ENCODE data around the gene GRIN2A.

The GRIN2A gene

GRCh38 chr16:9955677-9956076, 226.6 kb downstream of the GRIN2A start:
- no peaks in the 10 kb centered on the region for H3K9me3 ChIP-seq (ENCODE audit: insufficient read depth, low read depth, low read length)
- H3K4me1 ChIP-seq (ENCODE audit: insufficient read depth, low read length) = peaks cover 3% of the 10 kb centered on the region
- no peak overlapping the region for H3K9ac ChIP-seq (ENCODE audit: low read depth, low read length)
- H3K4me3 ChIP-seq (ENCODE audit: low read length) = no peak overlapping the region
- H3K27me3 ChIP-seq (ENCODE audit: insufficient read depth, low read length) = peaks cover 61% of the 10 kb centered on the region
- H3K36me3 ChIP-seq (ENCODE audit: insufficient read depth, low read depth, low read length) = no peaks in the 10 kb centered on the region
- H3K27ac ChIP-seq (ENCODE audit: low read length) = no peak overlapping the region

GRCh38 chr16:9953908-9954570, 228.2 kb downstream of the GRIN2A start:
- Histone ChIP-seq H3K4me1 (ENCODE audit: insufficient read depth, low read length) (peaks cover 3% of the 10 kb centered on the region), H3K27me3 (ENCODE audit: insufficient read depth, low read length) (peaks cover 57% of the 10 kb centered on the region), H3K9me3 (ENCODE audit: insufficient read depth, low read depth, low read length) (no peaks in the 10 kb centered on the region), H3K36me3 (ENCODE audit: insufficient read depth, low read depth, low read length) (no peaks in the 10 kb centered on the region), H3K9ac (ENCODE audit: low read depth, low read length) (no peak overlapping the region), H3K4me3 (ENCODE audit: low read length) (no peak overlapping the region), H3K27ac (ENCODE audit: low read length) (no peak overlapping the region)

- H3K27me3 ChIP-seq (ENCODE audit: insufficient read depth, low read length) = peaks cover 35% of the 10 kb centered on the region
- H3K4me1 ChIP-seq (ENCODE audit: insufficient read depth, low read length) = peaks cover 12% of the 10 kb centered on the region
- no peaks in the 10 kb centered on the region for H3K9me3 ChIP-seq (ENCODE audit: insufficient read depth, low read depth, low read length)
- no peak overlapping the region for H3K9ac ChIP-seq (ENCODE audit: low read depth, low read length)
- no peak overlapping the region for H3K4me3 ChIP-seq (ENCODE audit: low read length)
- no peak overlapping the region for H3K27ac ChIP-seq (ENCODE audit: low read length)
- no peaks in the 10 kb centered on the region for H3K36me3 ChIP-seq (ENCODE audit: insufficient read depth, low read depth, low read length)
These were observed 231.6 kb downstream of the GRIN2A start for GRCh38 chr16:9950658-9951057.

GRCh38 chr16:9949396-9949795, 232.8 kb downstream of the GRIN2A start:
- H3K4me1 ChIP-seq (ENCODE audit: insufficient read depth, low read length) = peaks cover 15% of the 10 kb centered on the region
- H3K4me3 ChIP-seq (ENCODE audit: low read length) = no peak overlapping the region
- no peaks in the 10 kb centered on the region for H3K9me3 ChIP-seq (ENCODE audit: insufficient read depth, low read depth, low read length)
- H3K27ac ChIP-seq (ENCODE audit: low read length) = no peak overlapping the region
- no peaks in the 10 kb centered on the region for H3K36me3 ChIP-seq (ENCODE audit: insufficient read depth, low read depth, low read length)
- no peak overlapping the region for H3K9ac ChIP-seq (ENCODE audit: low read depth, low read length)
- peaks cover 24% of the 10 kb centered on the region for H3K27me3 ChIP-seq (ENCODE audit: insufficient read depth, low read length)

GRCh38 chr16:9948933-9949332, 233.3 kb downstream of the GRIN2A start:
- Histone ChIP-seq H3K4me1 (ENCODE audit: insufficient read depth, low read length) (peaks cover 15% of the 10 kb centered on the region), H3K9me3 (ENCODE audit: insufficient read depth, low read depth, low read length) (no peaks in the 10 kb centered on the region), H3K4me3 (ENCODE audit: low read length) (no peak overlapping the region), H3K9ac (ENCODE audit: low read depth, low read length) (no peak overlapping the region), H3K27ac (ENCODE audit: low read length) (no peak overlapping the region), H3K36me3 (ENCODE audit: insufficient read depth, low read depth, low read length) (no peaks in the 10 kb centered on the region), H3K27me3 (ENCODE audit: insufficient read depth, low read length) (peaks cover 20% of the 10 kb centered on the region)

GRCh38 chr16:9946022-9946720, 236.1 kb downstream of the GRIN2A start:
- Histone ChIP-seq H3K9ac (ENCODE audit: low read depth, low read length) (no peak overlapping the region), H3K27me3 (ENCODE audit: insufficient read depth, low read length) (no peaks in the 10 kb centered on the region; the same call in 1 of the 2 replicates), H3K9me3 (ENCODE audit: insufficient read depth, low read depth, low read length) (no peaks in the 10 kb centered on the region), H3K36me3 (ENCODE audit: insufficient read depth, low read depth, low read length) (no peaks in the 10 kb centered on the region), H3K4me3 (ENCODE audit: low read length) (no peak overlapping the region), H3K4me1 (ENCODE audit: insufficient read depth, low read length) (peaks cover 15% of the 10 kb centered on the region), H3K27ac (ENCODE audit: low read length) (no peak overlapping the region)

- H3K4me3 ChIP-seq (ENCODE audit: low read length) = no peak overlapping the region
- H3K27me3 ChIP-seq (ENCODE audit: insufficient read depth, low read length) = no peaks in the 10 kb centered on the region
- no peaks in the 10 kb centered on the region for H3K9me3 ChIP-seq (ENCODE audit: insufficient read depth, low read depth, low read length)
- no peak overlapping the region for H3K9ac ChIP-seq (ENCODE audit: low read depth, low read length)
- H3K4me1 ChIP-seq (ENCODE audit: insufficient read depth, low read length) = peaks cover 15% of the 10 kb centered on the region
- no peaks in the 10 kb centered on the region for H3K36me3 ChIP-seq (ENCODE audit: insufficient read depth, low read depth, low read length)
- H3K27ac ChIP-seq (ENCODE audit: low read length) = no peak overlapping the region
These were observed 239.1 kb downstream of the GRIN2A start for GRCh38 chr16:9943121-9943520.

GRCh38 chr16:9941245-9941644, 241.0 kb downstream of the GRIN2A start:
- Histone ChIP-seq H3K36me3 (ENCODE audit: insufficient read depth, low read depth, low read length) (no peaks in the 10 kb centered on the region), H3K27ac (ENCODE audit: low read length) (no peak overlapping the region), H3K4me3 (ENCODE audit: low read length) (no peak overlapping the region), H3K9ac (ENCODE audit: low read depth, low read length) (no peak overlapping the region), H3K9me3 (ENCODE audit: insufficient read depth, low read depth, low read length) (no peaks in the 10 kb centered on the region), H3K27me3 (ENCODE audit: insufficient read depth, low read length) (no peaks in the 10 kb centered on the region), H3K4me1 (ENCODE audit: insufficient read depth, low read length) (peaks cover 9% of the 10 kb centered on the region)

- no peaks in the 10 kb centered on the region for H3K9me3 ChIP-seq (ENCODE audit: insufficient read depth, low read depth, low read length)
- no peaks in the 10 kb centered on the region for H3K27me3 ChIP-seq (ENCODE audit: insufficient read depth, low read length)
- no peaks in the 10 kb centered on the region for H3K4me1 ChIP-seq (ENCODE audit: insufficient read depth, low read length)
- no peaks in the 10 kb centered on the region for H3K36me3 ChIP-seq (ENCODE audit: insufficient read depth, low read depth, low read length)
- no peak overlapping the region for H3K27ac ChIP-seq (ENCODE audit: low read length)
- H3K4me3 ChIP-seq (ENCODE audit: low read length) = no peak overlapping the region
- no peak overlapping the region for H3K9ac ChIP-seq (ENCODE audit: low read depth, low read length)
These were observed 247.3 kb downstream of the GRIN2A start for GRCh38 chr16:9934723-9935508.

GRCh38 chr16:9932919-9933653, 249.1 kb downstream of the GRIN2A start:
- H3K36me3 ChIP-seq (ENCODE audit: insufficient read depth, low read depth, low read length) = no peaks in the 10 kb centered on the region
- H3K27ac ChIP-seq (ENCODE audit: low read length) = no peak overlapping the region
- H3K4me3 ChIP-seq (ENCODE audit: low read length) = no peak overlapping the region
- no peaks in the 10 kb centered on the region for H3K4me1 ChIP-seq (ENCODE audit: insufficient read depth, low read length)
- H3K9ac ChIP-seq (ENCODE audit: low read depth, low read length) = no peak overlapping the region
- H3K27me3 ChIP-seq (ENCODE audit: insufficient read depth, low read length) = no peaks in the 10 kb centered on the region
- no peaks in the 10 kb centered on the region for H3K9me3 ChIP-seq (ENCODE audit: insufficient read depth, low read depth, low read length)

- Histone ChIP-seq H3K27me3 (ENCODE audit: insufficient read depth, low read length) (no peaks in the 10 kb centered on the region), H3K4me1 (ENCODE audit: insufficient read depth, low read length) (no peaks in the 10 kb centered on the region), H3K36me3 (ENCODE audit: insufficient read depth, low read depth, low read length) (no peaks in the 10 kb centered on the region), H3K9me3 (ENCODE audit: insufficient read depth, low read depth, low read length) (no peaks in the 10 kb centered on the region), H3K27ac (ENCODE audit: low read length) (no peak overlapping the region), H3K9ac (ENCODE audit: low read depth, low read length) (no peak overlapping the region), H3K4me3 (ENCODE audit: low read length) (no peak overlapping the region)
These were observed 250.2 kb downstream of the GRIN2A start for GRCh38 chr16:9932000-9932399.

Measured in iPS-20b (cell line).